Fibroblast of the aortic adventitia (primary cell): ENCODE results near the gene RAB11FIP5. TPM values are rescaled to one million over a fixed set of nuclear protein-coding genes. Genes with fewer than 3 reads are reported as not detected.

Experiments
- DNase-seq: peaks from one replicate; pipeline ENCODE4 v3.0.0-alpha.2; 2010; ENCODE audit warnings: low read depth
- H3K4me3 ChIP-seq: 2 replicates; pipeline ENCODE4 v1.5.1; 2011; ENCODE audit warnings: low read depth, mild to moderate bottlenecking, control low read depth, low read length, moderate library complexity
- total RNA-seq: library from RNA; depleted of rRNA; stranded (reverse); fragments of >200 nt; gene quantifications from 2 replicates; pipeline ENCODE4 v1.2.3, GENCODE V29; 2012; ENCODE audit warnings: low replicate concordance
- TF ChIP-seq, protein P1 (sequence below): IDR thresholded peaks from 2 replicates; pipeline ENCODE4 v1.5.1; 2011; ENCODE audit warnings: mild to moderate bottlenecking, low read length, control low read depth, inconsistent platforms; ENCODE audit not compliant: insufficient read depth

RAB11FIP5 gene
- total RNA-seq, 1 donor, result 48.5 TPM

DNA sequence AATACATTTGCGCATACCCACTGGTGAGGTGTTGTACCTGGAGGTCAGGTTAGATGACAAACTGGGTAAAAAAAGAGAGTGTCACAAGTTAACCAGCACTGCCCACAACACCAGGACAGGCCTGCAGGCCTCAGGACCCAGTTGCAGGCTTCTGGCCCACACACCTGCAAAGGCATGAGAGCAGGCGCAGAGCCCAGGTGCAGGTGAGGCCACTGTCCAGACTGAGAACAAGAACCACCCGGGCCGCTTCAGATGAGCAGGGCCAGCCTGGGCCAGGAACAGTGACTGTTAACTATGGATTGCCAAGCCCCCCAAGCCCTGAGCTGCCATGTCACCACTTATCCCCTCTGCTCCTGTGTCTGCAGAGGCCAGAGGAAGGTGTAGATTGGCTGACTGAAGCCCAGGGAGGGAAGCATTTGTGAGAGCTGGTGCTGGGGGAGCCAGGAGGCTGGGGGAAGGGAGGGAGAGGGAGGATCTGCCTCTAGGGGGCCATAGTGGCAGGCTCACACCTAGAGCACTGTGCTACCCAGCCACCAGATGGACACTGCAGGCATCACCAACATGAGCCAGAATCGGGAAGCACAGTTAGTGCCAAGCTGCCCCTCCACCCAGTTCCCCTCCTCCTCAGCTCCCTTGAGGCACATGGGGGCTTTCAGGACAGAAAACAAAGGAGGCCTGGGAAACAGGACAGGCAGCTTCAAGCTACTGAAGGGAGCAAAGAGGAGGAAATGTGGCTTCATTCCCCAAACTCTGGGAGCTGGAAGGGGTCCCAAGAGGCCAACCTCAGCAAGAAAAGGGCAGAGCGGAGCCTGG is 76.6 kb downstream of the RAB11FIP5 start:
- TF ChIP-seq, protein P1, sequence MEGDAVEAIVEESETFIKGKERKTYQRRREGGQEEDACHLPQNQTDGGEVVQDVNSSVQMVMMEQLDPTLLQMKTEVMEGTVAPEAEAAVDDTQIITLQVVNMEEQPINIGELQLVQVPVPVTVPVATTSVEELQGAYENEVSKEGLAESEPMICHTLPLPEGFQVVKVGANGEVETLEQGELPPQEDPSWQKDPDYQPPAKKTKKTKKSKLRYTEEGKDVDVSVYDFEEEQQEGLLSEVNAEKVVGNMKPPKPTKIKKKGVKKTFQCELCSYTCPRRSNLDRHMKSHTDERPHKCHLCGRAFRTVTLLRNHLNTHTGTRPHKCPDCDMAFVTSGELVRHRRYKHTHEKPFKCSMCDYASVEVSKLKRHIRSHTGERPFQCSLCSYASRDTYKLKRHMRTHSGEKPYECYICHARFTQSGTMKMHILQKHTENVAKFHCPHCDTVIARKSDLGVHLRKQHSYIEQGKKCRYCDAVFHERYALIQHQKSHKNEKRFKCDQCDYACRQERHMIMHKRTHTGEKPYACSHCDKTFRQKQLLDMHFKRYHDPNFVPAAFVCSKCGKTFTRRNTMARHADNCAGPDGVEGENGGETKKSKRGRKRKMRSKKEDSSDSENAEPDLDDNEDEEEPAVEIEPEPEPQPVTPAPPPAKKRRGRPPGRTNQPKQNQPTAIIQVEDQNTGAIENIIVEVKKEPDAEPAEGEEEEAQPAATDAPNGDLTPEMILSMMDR, result no peak
- H3K4me3 ChIP-seq, result no peak overlapping the region
- DNase-seq, result no peak

DNA sequence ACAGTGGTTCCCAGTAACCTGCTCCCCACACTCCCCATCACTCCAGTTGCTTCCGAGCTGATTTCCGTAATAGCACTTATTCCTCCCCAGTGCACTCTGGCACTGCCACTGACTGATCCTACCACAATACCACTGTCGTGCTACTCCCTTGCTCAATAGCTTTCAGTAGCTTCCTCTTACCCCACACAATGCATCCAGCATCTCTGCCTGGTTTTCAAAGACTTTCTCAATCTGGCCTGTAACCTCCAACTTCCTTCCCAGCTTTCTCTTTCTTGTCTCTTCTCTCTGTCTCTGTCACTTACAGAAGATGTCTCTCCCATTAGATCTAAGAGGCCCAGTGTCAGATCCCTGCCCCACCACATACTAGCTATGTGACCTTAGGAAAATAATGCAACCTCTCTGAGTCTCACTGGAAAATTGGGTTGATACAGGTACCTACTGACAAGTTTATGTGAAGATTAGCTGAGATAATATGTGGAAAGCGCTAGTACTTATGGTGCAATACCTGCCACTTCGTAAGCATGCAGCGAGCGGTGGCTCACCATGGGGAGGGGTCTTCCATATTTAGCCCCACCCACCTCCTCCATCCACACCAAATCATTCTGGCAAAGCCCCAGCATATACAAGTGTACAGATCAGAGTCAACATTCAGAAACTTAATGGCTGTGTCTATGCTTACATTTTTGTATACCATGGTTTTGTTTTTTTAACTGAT is 77.9 kb downstream of the RAB11FIP5 start:
- TF ChIP-seq, protein P1, result no peak
- no peak for DNase-seq
- no peak overlapping the region for H3K4me3 ChIP-seq

DNA sequence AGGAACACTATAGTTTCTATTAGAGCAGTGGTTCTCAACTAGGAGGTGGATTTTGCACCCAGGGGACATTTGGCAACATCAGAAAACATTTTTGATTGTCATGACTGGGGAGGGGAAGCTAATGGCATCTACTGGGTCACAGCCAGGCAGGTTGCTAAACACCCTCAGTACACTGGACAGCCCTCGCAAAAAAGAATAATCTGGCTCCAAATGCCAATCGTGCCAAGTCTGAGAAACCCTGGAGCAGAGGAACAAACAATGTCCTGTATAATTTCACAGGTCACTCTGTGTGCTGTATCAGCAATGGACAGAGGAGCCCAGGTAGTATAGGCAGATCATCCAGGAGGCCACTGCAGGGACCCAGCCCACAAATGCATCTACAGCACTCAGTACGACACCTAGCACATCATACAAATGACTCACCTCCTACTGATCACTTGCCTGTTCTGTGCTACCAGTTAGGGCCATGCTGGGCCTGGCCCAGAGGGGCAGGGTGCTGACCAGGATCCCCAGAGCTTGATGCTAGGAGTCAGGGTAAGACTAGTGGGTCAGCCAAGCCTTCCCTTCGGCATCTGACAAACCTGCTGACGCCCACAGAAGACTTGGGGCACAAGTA is 78.9 kb downstream of the RAB11FIP5 start:
- TF ChIP-seq, protein P1, result no peak
- no peak overlapping the region for H3K4me3 ChIP-seq
- no peak for DNase-seq

DNA sequence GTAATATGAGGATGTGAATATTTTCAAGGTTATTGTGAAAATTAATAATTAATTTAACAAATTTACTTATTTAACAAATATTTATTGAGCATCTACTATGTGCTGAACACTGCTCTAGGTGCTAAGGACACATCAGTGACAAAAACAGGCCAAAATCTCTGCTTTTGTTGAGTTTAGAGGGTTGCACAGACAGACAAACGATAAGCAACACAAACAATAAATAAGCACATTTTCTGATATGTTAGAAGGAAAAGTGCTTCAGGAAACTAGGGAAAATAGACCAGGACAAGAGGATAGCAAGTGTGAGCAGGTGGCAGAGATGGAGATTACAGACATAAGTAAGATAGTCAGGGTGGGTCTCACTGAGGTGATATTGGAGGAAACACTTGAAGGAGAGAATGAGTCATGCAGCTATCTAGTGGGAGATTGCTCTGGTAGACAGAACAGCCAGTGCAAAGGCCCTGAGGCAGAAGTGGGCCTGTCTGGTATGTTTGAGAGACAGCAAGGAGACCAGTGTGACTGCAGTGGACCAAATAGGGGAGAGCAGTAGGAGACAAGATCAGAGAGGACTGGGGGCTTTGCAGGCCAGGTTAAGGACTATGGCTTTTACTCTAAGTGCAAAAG is 79.5 kb downstream of the RAB11FIP5 start:
- TF ChIP-seq, protein P1, result no peak
- no peak overlapping the region for H3K4me3 ChIP-seq
- DNase-seq, result no peak

DNA sequence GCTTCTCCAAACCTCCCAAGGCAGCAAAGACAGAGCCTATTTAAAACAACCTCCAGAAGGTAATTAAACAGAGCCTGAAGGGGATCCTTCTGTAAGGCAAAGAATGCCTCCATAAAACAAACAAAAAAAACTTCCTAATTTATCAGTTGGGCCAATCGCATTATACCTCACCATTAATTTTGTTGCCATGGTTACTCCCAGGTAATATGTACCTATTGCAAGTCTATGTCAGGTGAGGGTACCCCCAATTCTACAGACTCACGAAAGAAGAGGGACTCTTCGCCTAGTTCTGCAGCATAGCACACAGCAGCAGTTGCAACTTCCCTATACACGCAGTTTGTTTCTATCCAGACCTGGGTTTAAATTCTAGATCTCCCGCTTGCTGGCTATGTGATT is 80.0 kb downstream of the RAB11FIP5 start:
- TF ChIP-seq, protein P1, result no peak
- DNase-seq, result no peak
- no peak overlapping the region for H3K4me3 ChIP-seq
